Epithelial cell of proximal tubule (primary cell): ENCODE results near the gene PAN2. TPM values are rescaled to one million over a fixed set of nuclear protein-coding genes. Genes with fewer than 3 reads are reported as not detected.

Experiments used
- DNase-seq: peaks from one replicate; pipeline ENCODE4 v3.0.0-alpha.2; 2011; ENCODE audit warnings: low read depth
- H3K4me3 ChIP-seq: 2 replicates; pipeline ENCODE4 v1.5.1; 2011; ENCODE audit warnings: low read depth, mild to moderate bottlenecking, low read length
- total RNA-seq: library from RNA; depleted of rRNA; stranded (reverse); fragments of >200 nt; gene quantifications from 2 replicates; pipeline ENCODE4 v1.2.3, GENCODE V29; 2015
- TF ChIP-seq, protein P1 (sequence below): conservative IDR thresholded peaks from 2 replicates; pipeline ENCODE4 v1.5.1; 2012; ENCODE audit warnings: low read depth, mild to moderate bottlenecking, low read length

Gene PAN2
- total RNA-seq, 1 donor from 2014 or later = 12.1 TPM

DNA sequence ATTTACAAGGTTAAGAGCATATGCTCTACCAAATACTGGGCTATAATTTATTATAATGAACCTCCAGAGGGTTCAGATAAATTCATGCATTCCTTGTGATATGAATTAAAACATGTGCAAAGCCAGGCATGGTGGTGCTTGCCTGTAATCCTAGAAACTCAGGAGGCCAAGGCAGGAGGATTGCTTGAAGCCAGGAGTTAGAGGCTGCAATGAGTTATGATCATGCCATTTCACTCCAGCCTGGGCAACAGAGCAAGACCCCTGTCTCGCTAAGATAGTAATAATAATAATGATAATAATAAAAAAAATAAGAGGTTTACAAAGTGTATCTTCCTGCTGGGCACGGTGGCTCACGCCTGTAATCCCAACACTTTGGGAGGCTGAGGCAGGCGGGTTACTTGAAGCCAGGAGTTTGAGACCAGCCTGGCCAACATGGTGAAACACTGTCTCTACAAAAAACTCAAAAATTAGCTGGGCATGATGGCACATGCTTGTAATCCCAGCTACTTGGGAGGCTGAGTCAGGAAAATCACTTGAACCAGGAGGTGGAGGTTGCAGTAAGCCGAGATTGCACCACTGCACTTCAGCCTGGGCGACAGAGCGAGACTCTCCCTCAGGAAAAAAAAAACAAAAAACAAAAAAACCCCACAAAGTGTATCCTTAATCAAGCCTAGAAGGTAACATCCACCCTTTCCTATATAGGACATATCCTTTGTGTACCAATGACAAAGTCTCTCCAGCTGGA is 26.4 kb downstream of the PAN2 start:
- DNase-seq = no peak
- H3K4me3 ChIP-seq = no peak overlapping the region
- TF ChIP-seq, protein P1, sequence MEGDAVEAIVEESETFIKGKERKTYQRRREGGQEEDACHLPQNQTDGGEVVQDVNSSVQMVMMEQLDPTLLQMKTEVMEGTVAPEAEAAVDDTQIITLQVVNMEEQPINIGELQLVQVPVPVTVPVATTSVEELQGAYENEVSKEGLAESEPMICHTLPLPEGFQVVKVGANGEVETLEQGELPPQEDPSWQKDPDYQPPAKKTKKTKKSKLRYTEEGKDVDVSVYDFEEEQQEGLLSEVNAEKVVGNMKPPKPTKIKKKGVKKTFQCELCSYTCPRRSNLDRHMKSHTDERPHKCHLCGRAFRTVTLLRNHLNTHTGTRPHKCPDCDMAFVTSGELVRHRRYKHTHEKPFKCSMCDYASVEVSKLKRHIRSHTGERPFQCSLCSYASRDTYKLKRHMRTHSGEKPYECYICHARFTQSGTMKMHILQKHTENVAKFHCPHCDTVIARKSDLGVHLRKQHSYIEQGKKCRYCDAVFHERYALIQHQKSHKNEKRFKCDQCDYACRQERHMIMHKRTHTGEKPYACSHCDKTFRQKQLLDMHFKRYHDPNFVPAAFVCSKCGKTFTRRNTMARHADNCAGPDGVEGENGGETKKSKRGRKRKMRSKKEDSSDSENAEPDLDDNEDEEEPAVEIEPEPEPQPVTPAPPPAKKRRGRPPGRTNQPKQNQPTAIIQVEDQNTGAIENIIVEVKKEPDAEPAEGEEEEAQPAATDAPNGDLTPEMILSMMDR = no peak

DNA sequence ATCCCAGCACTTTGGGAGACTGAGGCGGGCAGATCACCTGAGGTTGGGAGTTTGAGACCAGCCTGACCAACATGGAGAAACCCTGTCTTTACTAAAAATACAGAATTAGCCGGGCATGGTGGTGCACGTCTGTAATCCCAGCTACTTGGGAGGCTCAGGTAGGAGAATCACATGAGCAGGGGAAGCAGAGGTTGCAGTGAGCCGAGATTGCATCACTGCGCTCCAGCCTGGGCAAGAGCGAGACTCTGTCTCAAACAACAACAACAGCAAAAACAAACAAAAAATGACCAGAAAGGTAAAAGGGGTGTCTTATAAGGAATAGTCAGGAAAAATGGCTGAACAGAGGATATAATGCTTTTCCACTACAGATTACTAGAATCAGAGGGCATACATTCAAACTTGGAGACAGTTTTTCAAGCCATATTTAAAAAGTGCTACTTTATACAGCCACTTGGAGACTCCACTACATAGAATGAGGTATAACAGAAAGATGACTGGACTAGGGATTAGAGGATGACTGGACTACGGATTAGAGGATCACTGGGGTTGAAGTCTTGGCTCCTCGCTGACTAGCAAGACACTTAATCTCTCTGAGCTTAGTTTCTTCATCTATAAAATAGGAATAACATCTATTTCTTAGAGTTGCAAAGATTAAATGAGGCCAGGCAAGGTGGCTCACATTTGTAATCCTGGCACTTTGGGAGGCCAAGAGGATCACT is 28.8 kb downstream of the PAN2 start:
- TF ChIP-seq, protein P1 = no peak
- no peak overlapping the region for H3K4me3 ChIP-seq
- no peak for DNase-seq

DNA sequence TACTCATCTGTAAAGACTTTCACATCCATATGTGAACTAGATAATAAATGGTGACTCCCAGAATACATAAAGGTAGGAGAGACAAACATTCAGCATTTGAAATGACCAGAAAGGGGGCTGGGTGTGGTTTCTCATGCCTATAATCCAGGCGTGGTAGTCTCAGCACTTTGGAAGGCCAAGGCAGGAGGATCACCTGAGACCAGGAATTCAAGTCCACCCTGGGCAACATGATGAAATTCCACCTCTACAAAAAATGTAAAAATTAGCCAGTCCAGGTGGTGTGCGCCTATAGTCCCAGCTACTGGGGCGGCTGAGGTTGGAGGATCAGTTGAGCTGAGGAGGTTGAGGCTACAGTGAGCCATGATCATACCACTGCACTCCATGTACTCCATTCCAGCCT is 29.5 kb downstream of the PAN2 start:
- TF ChIP-seq, protein P1 = no peak
- no peak for DNase-seq
- H3K4me3 ChIP-seq = no peak overlapping the region

DNA sequence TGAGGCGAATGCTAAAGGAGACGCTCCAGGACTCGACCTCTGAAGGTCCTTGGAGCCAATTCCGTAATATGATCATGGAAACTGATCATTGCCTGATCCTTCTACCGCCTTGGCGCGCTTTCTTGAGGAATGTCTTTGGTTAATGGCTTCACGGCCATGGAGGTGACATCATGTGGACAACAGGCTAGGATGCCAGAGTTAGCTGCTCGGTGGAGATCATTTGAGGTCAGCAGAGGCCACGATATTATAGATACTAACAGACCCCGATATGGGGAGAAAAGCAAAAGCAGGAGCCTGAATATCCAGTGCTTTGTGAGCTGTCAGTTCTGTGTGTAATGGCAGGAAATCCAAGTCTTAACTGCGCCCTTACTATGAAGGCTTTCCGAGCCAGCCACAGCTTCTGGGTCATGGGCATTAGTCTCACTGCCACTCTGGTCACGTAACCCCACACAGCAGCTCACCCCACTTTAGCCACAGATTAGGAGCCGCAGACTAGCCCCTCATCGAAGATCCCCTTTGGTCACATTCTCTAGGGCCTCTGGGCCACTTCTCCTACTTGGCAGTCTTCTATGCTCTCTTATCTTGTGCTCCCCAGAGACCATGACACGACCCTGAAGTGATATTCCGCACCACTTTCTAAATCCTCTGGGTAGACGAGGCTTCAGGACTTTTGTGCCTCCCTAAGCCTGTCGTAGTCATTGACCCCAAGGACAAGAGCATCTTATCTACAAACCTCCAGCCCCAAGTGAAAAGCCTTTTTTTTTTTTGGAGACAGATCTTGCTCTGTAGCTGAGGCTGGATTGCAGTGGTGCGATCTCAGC is 32.9 kb downstream of the PAN2 start:
- peak overlapping the region; percentile 69 for H3K4me3 ChIP-seq
- DNase-seq = no peak
- TF ChIP-seq, protein P1 = no peak

DNA sequence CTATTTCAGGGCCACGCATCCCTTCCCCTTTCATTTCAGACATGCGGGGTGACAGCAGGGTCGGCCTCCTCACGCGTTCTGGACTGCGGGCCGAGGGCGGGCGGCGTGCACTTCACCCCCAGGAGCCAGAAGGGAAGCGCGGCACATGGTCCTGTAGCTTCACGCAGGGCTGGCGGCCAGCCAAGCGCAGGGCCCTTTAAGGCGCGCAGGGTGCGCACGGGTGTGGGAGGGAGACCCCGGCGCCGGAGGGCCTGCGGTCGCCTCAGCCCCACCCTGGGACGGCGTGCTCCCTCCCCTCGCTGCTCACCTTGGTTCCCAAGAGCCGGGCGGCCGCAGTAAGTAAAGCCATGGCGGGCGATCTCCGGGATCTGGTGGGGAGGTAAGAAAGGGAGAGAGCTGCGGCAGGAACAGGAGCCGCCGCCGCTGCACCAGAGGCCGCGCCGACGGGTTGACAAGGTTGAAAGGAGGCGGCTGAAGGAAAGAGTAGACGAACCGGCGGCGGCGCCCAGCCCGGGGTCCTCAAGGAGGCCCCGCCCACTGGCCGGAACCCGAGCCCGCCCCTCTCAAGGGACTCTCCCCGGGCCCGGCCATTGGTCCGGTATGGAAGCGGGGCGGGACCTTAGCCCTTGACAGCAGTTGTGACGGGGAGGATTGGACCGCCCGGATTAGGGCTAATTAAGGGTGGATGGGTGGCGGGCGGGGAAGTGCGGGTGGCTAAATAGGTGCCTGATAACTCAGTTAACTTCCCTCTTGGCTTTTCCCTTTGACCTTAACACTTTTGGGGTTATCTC is 33.8 kb downstream of the PAN2 start, which contains the start of gene CS:
CS (minus strand) TSS at position 478 of the 791 bp plus-strand sequence; CDS start at position 349, 129 bp downstream.
- peak; percentile 62 for DNase-seq
- H3K4me3 ChIP-seq = peak within 1 kb of the TSS; percentile 69
- TF ChIP-seq, protein P1 = no peak

DNA sequence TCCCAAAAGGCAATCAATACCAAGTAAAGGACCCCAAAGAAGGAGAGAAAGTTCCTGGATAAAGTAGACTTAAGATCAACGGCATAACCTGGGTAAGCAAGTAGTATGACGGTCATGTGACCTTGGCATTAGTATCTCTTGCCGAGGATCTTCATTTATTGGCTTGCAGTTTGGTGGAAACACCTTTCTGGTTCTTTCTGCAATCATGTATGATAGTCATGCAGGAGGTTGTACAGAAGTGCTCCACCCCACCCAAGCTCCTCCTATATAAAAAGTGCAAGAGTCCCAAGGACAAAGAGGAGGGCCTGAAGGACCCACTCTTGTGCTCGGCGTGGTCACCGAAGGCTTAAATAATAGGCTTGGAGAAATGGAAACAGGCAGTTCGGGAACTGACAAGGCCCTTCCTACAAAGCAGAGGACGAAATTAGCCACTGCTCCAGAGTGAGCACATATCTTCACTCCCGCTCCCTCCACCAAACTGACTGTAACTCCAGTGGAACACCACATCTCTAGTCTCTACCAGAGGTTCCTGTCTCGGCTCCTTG is 34.4 kb downstream of the PAN2 start:
- TF ChIP-seq, protein P1 = no peak
- no peak for DNase-seq
- H3K4me3 ChIP-seq = peak overlapping the region; percentile 69
